ENCODE data around the gene EGFLAM.

GRCh38 chr5:38423276-38424147 is 165.2 kb downstream of the EGFLAM start:
- TF ChIP-seq CTCF (IDR thresholded peaks at IDR 0.05 in 2 of 3, conservative IDR thresholded peaks at IDR 0.05 in 1 of 3; ENCODE audit: control insufficient read depth in 2 of 3, extremely low read depth in 1 of 3, insufficient read depth in 1 of 3, low read depth in 3 of 3, low read length in 3 of 3) (no peak), ZZZ3 (IDR thresholded peaks at IDR 0.05; ENCODE audit: control insufficient read depth, insufficient read length, low read depth) (no peak), ATF7 (IDR thresholded peaks at IDR 0.05; ENCODE audit: low read depth) (no peak), TCF7 (IDR thresholded peaks at IDR 0.05; ENCODE audit: borderline replicate concordance) (no peak), EGR1 (IDR thresholded peaks at IDR 0.05; ENCODE audit: borderline replicate concordance in 1 of 2, low read depth in 2 of 2, low read length in 2 of 2) (no peak), ZNF217 (IDR thresholded peaks at IDR 0.05) (no peak)

Data from GM12878 (cell line).